Activated CD4-positive, alpha-beta T cell treated with anti-CD3 and anti-CD28 coated beads, Interleukin-2, amount 50 U/mL, for 24 hours (primary cell): ENCODE data around the gene NSMF.
"Not testable (repeated sequence)": the region's sequence is repeated elsewhere in the genome, so short reads cannot be mapped to it uniquely, and the experiment has no call there.

Experiments used
- DNase-seq, 2 donors: peaks; one replicate each; pipeline ENCODE4 v3.0.0-alpha.2; 2020; ENCODE audit warnings: low read depth in 1 of 2, low spot score in 1 of 2

NSMF gene

GRCh38 chr9:137477778-137478612 lies 18.9 kb upstream of the NSMF start:
- no peak for DNase-seq

GRCh38 chr9:137476856-137477255 lies 17.7 kb upstream of the NSMF start:
- no peak for DNase-seq

GRCh38 chr9:137475666-137476065 lies 16.5 kb upstream of the NSMF start:
- no peak for DNase-seq

GRCh38 chr9:137474271-137474670 lies 15.1 kb upstream of the NSMF start:
- no peak for DNase-seq

GRCh38 chr9:137470785-137471184 lies 11.7 kb upstream of the NSMF start:
- no peak for DNase-seq

- DNase-seq = no peak
Measured at GRCh38 chr9:137467896-137468295, 8.8 kb upstream of the NSMF start.

- no peak for DNase-seq
Measured at GRCh38 chr9:137467161-137467581, 8.0 kb upstream of the NSMF start.

- DNase-seq = not testable (repeated sequence)
Measured at GRCh38 chr9:137466389-137467085, 7.4 kb upstream of the NSMF start.

- DNase-seq = no peak
Measured at GRCh38 chr9:137465720-137466388, 6.7 kb upstream of the NSMF start.

GRCh38 chr9:137465000-137465719 lies 6.0 kb upstream of the NSMF start:
- DNase-seq = no peak

GRCh38 chr9:137464291-137464999 lies 5.3 kb upstream of the NSMF start:
- DNase-seq = no peak

GRCh38 chr9:137463931-137464290 lies 4.8 kb upstream of the NSMF start:
- no peak for DNase-seq

GRCh38 chr9:137462986-137463930 lies 4.1 kb upstream of the NSMF start:
- DNase-seq = no peak

GRCh38 chr9:137462396-137462985 lies 3.4 kb upstream of the NSMF start:
- DNase-seq = no peak

GRCh38 chr9:137461663-137462395 lies 2.7 kb upstream of the NSMF start:
- peak in 1 of 2 donors; percentile 57 for DNase-seq

GRCh38 chr9:137461316-137461662 lies 2.2 kb upstream of the NSMF start:
- DNase-seq = no peak

GRCh38 chr9:137460363-137461315 lies 1.5 kb upstream of the NSMF start:
- DNase-seq = no peak
